IMR-90 (cell line): Measurements from ENCODE around the gene METTL2B. TPM values are rescaled to one million over a fixed set of nuclear protein-coding genes. Genes with fewer than 3 reads are reported as not detected.

Experiments used
- ATAC-seq: fragments of 200-7000 bp; cut with Tn5 transposase; 2 replicates; pipeline ENCODE4 v1.9.1; 2020; ENCODE audit warnings: low read depth, mild to moderate bottlenecking, moderate library complexity
- BruUV-seq: library from RNA; stranded (reverse); fragments of 400-500 nt; replicated peaks from 2 replicates; lab custom pipeline; 2021; lab: Mats Ljungman, UMichigan
- CTCF ChIA-PET: fragments of 300-600 bp; formaldehyde crosslinking; extraction: SDS; loops from one replicate; lab custom pipeline; 2021; ENCODE audit warnings: antibody characterized with exemption; lab: Yijun Ruan, JAX
- POLR2A ChIA-PET: fragments of 300-600 bp; sonication (Branson Sonifier 250); formaldehyde crosslinking; loops from one replicate; lab custom pipeline; 2022; ENCODE audit warnings: antibody characterized with exemption; ENCODE audit not compliant: unreplicated experiment; lab: Charles Lee
- DNase-seq: peaks from one replicate; pipeline ENCODE4 v3.0.0; 2013
- H2AFZ ChIP-seq: replicated peaks from 2 replicates; pipeline ENCODE3; 2013; ENCODE audit warnings: low read length, mild to moderate bottlenecking; ENCODE audit not compliant: poor library complexity
- H2AK5ac ChIP-seq: 2 replicates; pipeline ENCODE4 v1.6.1; 2013; ENCODE audit warnings: low read depth, low read length, inconsistent platforms
- H2AK9ac ChIP-seq: replicated peaks from 2 replicates; pipeline ENCODE3; 2013; ENCODE audit warnings: mild to moderate bottlenecking, low read depth, low read length, moderate library complexity; ENCODE audit not compliant: poor library complexity
- H2BK120ac ChIP-seq: 2 replicates; pipeline ENCODE4 v1.6.1; 2013; ENCODE audit warnings: low read depth, low read length, inconsistent platforms
- H2BK15ac ChIP-seq: 3 replicates; pipeline ENCODE4 v1.6.1; 2013; ENCODE audit warnings: low read depth, low read length, inconsistent platforms
- H2BK20ac ChIP-seq: 2 replicates; pipeline ENCODE4 v1.6.1; 2013; ENCODE audit warnings: low read depth, mild to moderate bottlenecking, inconsistent platforms, low read length, moderate library complexity
- H2BK5ac ChIP-seq: 2 replicates; pipeline ENCODE4 v1.6.1; 2013; ENCODE audit warnings: mild to moderate bottlenecking, low read depth, low read length, inconsistent platforms; ENCODE audit not compliant: poor library complexity, severe bottlenecking
- H3K14ac ChIP-seq: replicated peaks from 2 replicates; pipeline ENCODE4 v1.6.1; 2013; ENCODE audit warnings: low read depth, low read length, inconsistent platforms
- H3K18ac ChIP-seq: 2 replicates; pipeline ENCODE4 v1.6.1; 2013; ENCODE audit warnings: low read depth, low read length, control low read depth
- H3K23ac ChIP-seq: 2 replicates; pipeline ENCODE4 v1.6.1; 2013; ENCODE audit warnings: low read depth, low read length, inconsistent platforms
- H3K27ac ChIP-seq: 2 replicates; pipeline ENCODE4 v1.5.1; 2013; ENCODE audit warnings: mild to moderate bottlenecking, control low read depth, low read length; ENCODE audit not compliant: insufficient read depth
- H3K27me3 ChIP-seq: 2 replicates; pipeline ENCODE4 v1.6.1; 2013; ENCODE audit warnings: low read length; ENCODE audit not compliant: control insufficient read depth, insufficient read depth
- H3K36me3 ChIP-seq: 2 replicates; pipeline ENCODE4 v1.6.1; 2013; ENCODE audit warnings: low read length, mixed read lengths; ENCODE audit not compliant: control insufficient read depth, insufficient read depth
- H3K4ac ChIP-seq: 2 replicates; pipeline ENCODE4 v1.6.1; 2013; ENCODE audit warnings: low read depth, low read length, inconsistent platforms
- H3K4me1 ChIP-seq: 2 replicates; pipeline ENCODE4 v1.6.1; 2013; ENCODE audit warnings: low read length, mixed read lengths; ENCODE audit not compliant: control insufficient read depth, insufficient read depth
- H3K4me2 ChIP-seq: 2 replicates; pipeline ENCODE4 v1.6.1; 2013; ENCODE audit warnings: low read depth, mild to moderate bottlenecking, control low read depth, low read length, moderate library complexity
- H3K4me3 ChIP-seq: 2 replicates; pipeline ENCODE4 v1.5.1; 2013; ENCODE audit warnings: low read depth, mild to moderate bottlenecking, control low read depth, low read length, moderate library complexity; ENCODE audit not compliant: insufficient read depth
- H3K56ac ChIP-seq: 2 replicates; pipeline ENCODE4 v1.6.1; 2013; ENCODE audit warnings: low read length, inconsistent platforms; ENCODE audit not compliant: insufficient read depth; ENCODE audit errors: extremely low read depth
- H3K79me1 ChIP-seq, 2 experiments: 2 replicates each; pipeline ENCODE4 v1.6.1; 2013; ENCODE audit warnings: low read length in 2 of 2, inconsistent platforms in 1 of 2, low read depth in 1 of 2
- H3K9ac ChIP-seq: 2 replicates; pipeline ENCODE4 v1.6.1; 2013; ENCODE audit warnings: low read depth, low read length, control low read depth
- H3K9me1 ChIP-seq: 2 replicates; pipeline ENCODE4 v1.6.1; 2013; ENCODE audit warnings: low read length, inconsistent platforms; ENCODE audit not compliant: insufficient read depth
- H3K9me3 ChIP-seq: 2 replicates; pipeline ENCODE4 v1.6.1; 2013; ENCODE audit warnings: low read length; ENCODE audit not compliant: control insufficient read depth, insufficient read depth
- H4K20me1 ChIP-seq: 2 replicates; pipeline ENCODE4 v1.6.1; 2013; ENCODE audit warnings: low read length, inconsistent platforms; ENCODE audit not compliant: insufficient read depth
- H4K5ac ChIP-seq: 2 replicates; pipeline ENCODE4 v1.6.1; 2013; ENCODE audit warnings: mild to moderate bottlenecking, low read depth, low read length, control low read depth
- H4K8ac ChIP-seq, 2 experiments: 2 replicates each; pipeline ENCODE4 v1.6.1; 2013; ENCODE audit warnings: low read depth in 2 of 2, low read length in 2 of 2, control low read depth in 1 of 2, inconsistent platforms in 1 of 2
- H4K91ac ChIP-seq: 2 replicates; pipeline ENCODE4 v1.6.1; 2013; ENCODE audit warnings: low read depth, low read length, inconsistent platforms; ENCODE audit not compliant: insufficient read depth
- BHLHE40 ChIP-seq: fragments of 150-350 bp; IDR thresholded peaks from 2 replicates; pipeline ENCODE4 v1.6.1; 2016; ENCODE audit warnings: mild to moderate bottlenecking, low read depth, low read length
- CHD1 ChIP-seq: IDR thresholded peaks from 2 replicates; pipeline ENCODE4 v1.6.1; 2012; ENCODE audit warnings: low read depth, low read length, improper control_type of control experiment
- CTCF ChIP-seq: conservative IDR thresholded peaks from 2 replicates; pipeline ENCODE4 v1.5.1; 2012; ENCODE audit warnings: mild to moderate bottlenecking, low read depth, low read length, improper control_type of control experiment
- ELK1 ChIP-seq: fragments of 150-350 bp; IDR thresholded peaks from 2 replicates; pipeline ENCODE4 v1.6.1; 2016; ENCODE audit warnings: low read depth, mild to moderate bottlenecking, low read length, moderate library complexity, borderline replicate concordance
- FOS ChIP-seq: fragments of 150-350 bp; IDR thresholded peaks from 2 replicates; pipeline ENCODE4 v1.6.1; 2016; ENCODE audit warnings: low read depth, low read length
- MAFK ChIP-seq: IDR thresholded peaks from 2 replicates; pipeline ENCODE4 v1.6.1; 2012; ENCODE audit warnings: low read depth, low read length, improper control_type of control experiment
- MAZ ChIP-seq: IDR thresholded peaks from 2 replicates; pipeline ENCODE4 v1.6.1; 2012; ENCODE audit warnings: low read depth, mild to moderate bottlenecking, low read length, improper control_type of control experiment, moderate library complexity, borderline replicate concordance
- MXI1 ChIP-seq: IDR thresholded peaks from 2 replicates; pipeline ENCODE4 v1.6.1; 2012; ENCODE audit warnings: low read depth, mild to moderate bottlenecking, low read length, moderate library complexity, borderline replicate concordance
- NFE2L2 ChIP-seq: fragments of 150-350 bp; IDR thresholded peaks from 2 replicates; pipeline ENCODE4 v1.6.1; 2016; ENCODE audit warnings: low read depth, mild to moderate bottlenecking, low read length
- POLR2A ChIP-seq: IDR thresholded peaks from 2 replicates; pipeline ENCODE4 v1.6.1; 2012; ENCODE audit warnings: mild to moderate bottlenecking, low read depth, low read length
- RAD21 ChIP-seq: IDR thresholded peaks from 2 replicates; pipeline ENCODE4 v1.6.1; 2012; ENCODE audit warnings: low read length, improper control_type of control experiment
- RCOR1 ChIP-seq: IDR thresholded peaks from 2 replicates; pipeline ENCODE4 v1.6.1; 2012; ENCODE audit warnings: mild to moderate bottlenecking, low read length, improper control_type of control experiment; ENCODE audit not compliant: insufficient replicate concordance
- RFX5 ChIP-seq: IDR thresholded peaks from 2 replicates; pipeline ENCODE4 v1.8.0; 2012; ENCODE audit warnings: low read depth, mild to moderate bottlenecking, low read length, moderate library complexity
- SMC3 ChIP-seq: fragments of 150-350 bp; IDR thresholded peaks from 2 replicates; pipeline ENCODE4 v1.6.1; 2016; ENCODE audit warnings: low read depth, mild to moderate bottlenecking, antibody characterized with exemption, low read length, moderate library complexity
- USF2 ChIP-seq: fragments of 150-350 bp; IDR thresholded peaks from 2 replicates; pipeline ENCODE4 v1.6.1; 2017; ENCODE audit warnings: mild to moderate bottlenecking, antibody characterized with exemption, low read length, low read depth
- WGBS, 2 experiments: methylation state at CpG; one replicate each; pipeline versions ENCODE4 v1.1.5 to v1.1.7; 2013; ENCODE audit warnings: missing lambda C conversion rate in 2 of 2; ENCODE audit not compliant: insufficient read length in 1 of 2; ENCODE audit errors: extremely low coverage in 2 of 2; 5-methylcytosine and 5-hydroxymethylcytosine counted together
- dilution Hi-C: fragments of 300-500 bp; cut with HindIII; formaldehyde crosslinking; loops from one replicate; pipeline ENCODE4 v1.14.3; 2018; ENCODE audit warnings: low sequenced_read_pairs; ENCODE audit not compliant: unreplicated experiment
- in situ Hi-C: fragments of 300-500 bp; cut with MboI; formaldehyde crosslinking; loops from 3 replicates; pipeline ENCODE4 v1.14.3; 2019; ENCODE audit warnings: low sequenced_read_pairs, inconsistent platforms, mixed read lengths
- intact Hi-C: fragments of 100-400 bp; cut with micrococcal nuclease; formaldehyde crosslinking; loops from 2 replicates; pipeline ENCODE4 v1.10.0; 2022
- polyA plus RNA-seq, 3 experiments: library from polyadenylated mRNA; depleted of rRNA; stranded (reverse); fragments of >200 nt; gene quantifications; 2 replicates each; pipeline ENCODE4 v1.2.3, GENCODE V29; 2012; ENCODE audit warnings: low replicate concordance in 1 of 3
- total RNA-seq: library from RNA; depleted of rRNA; stranded (reverse); fragments of >200 nt; gene quantifications from 2 replicates; pipeline ENCODE4 v1.2.3, GENCODE V29; 2012

The METTL2B gene
- total and polyA plus RNA-seq, 2 of the 4 experiments (the other 2 are of a cell fraction), result 18.0 to 34.2 TPM

GRCh38 chr7:128443831-128444600 is 32.5 kb upstream of the METTL2B start:
- POLR2A ChIA-PET, result no interaction called here
- Histone ChIP-seq H2AK5ac (no peak overlapping the region), H3K18ac (no peak overlapping the region), H3K9me1 (no peaks in the 10 kb centered on the region), H4K20me1 (no peaks in the 10 kb centered on the region), H3K4me3 (no peak overlapping the region), H4K8ac (no peak overlapping the region), H2BK120ac (no peak overlapping the region), H3K4me2 (no peak overlapping the region), H3K27ac (no peak overlapping the region), H2AK9ac (no peak overlapping the region), H2AFZ (no peak overlapping the region), H2BK15ac (no peak overlapping the region), H4K5ac (no peak overlapping the region), H3K4ac (no peak overlapping the region), H3K27me3 (peaks cover 11% of the 10 kb centered on the region), H2BK5ac (no peak overlapping the region), H3K4me1 (no peaks in the 10 kb centered on the region), H3K9ac (no peak overlapping the region), H3K23ac (no peak overlapping the region), H4K91ac (no peak overlapping the region), H3K56ac (no peak overlapping the region), H3K14ac (no peak overlapping the region), H2BK20ac (no peak overlapping the region), H3K36me3 (no peaks in the 10 kb centered on the region), H3K79me1 (no peaks in the 10 kb centered on the region), H3K9me3 (no peaks in the 10 kb centered on the region)
- ATAC-seq (no peak), DNase-seq (no peak)
- dilution Hi-C loops, result no loop called here
- CTCF ChIA-PET, result interaction anchor here (1.3 kb wide), 1 partner anchor 17 kb away, joined by 3 read pairs; no protein-coding TSS in a partner anchor
- 82% methylated on average over 4 of the region's 7 CpGs; no CpG with 5 or more reads in 1 of the 2 experiments for WGBS, 2 experiments
- no TSS peak for BruUV-seq
- in situ Hi-C loops, result no loop called here
- intact Hi-C loops, result no loop called here
- TF ChIP-seq BHLHE40 (no peak), RFX5 (no peak), POLR2A (no peak), CTCF (no peak), MAZ (no peak), ELK1 (no peak), USF2 (no peak), RAD21 (no peak), SMC3 (no peak), MXI1 (no peak), NFE2L2 (no peak), FOS (no peak), CHD1 (no peak), RCOR1 (no peak), MAFK (no peak)
